H9 (cell line): ENCODE data around the gene GAMT. TPM values are rescaled to one million over a fixed set of nuclear protein-coding genes. Genes with fewer than 3 reads are reported as not detected.

ENCODE experiments used
- DNase-seq: peaks from one replicate; pipeline ENCODE4 v3.0.0-alpha.2; 2017
- H2AFZ ChIP-seq: one replicate; pipeline ENCODE4 v1.6.1; 2013; ENCODE audit warnings: mild to moderate bottlenecking, low read length, control low read depth, moderate library complexity
- H2AK5ac ChIP-seq: 2 replicates; pipeline ENCODE4 v1.6.1; 2013; ENCODE audit warnings: low read length, control low read depth, mixed read lengths; ENCODE audit not compliant: insufficient read length
- H2BK120ac ChIP-seq: one replicate; pipeline ENCODE4 v1.6.1; 2013; ENCODE audit warnings: low read depth, mild to moderate bottlenecking, low read length, control low read depth, inconsistent platforms; ENCODE audit not compliant: poor library complexity, severe bottlenecking
- H2BK12ac ChIP-seq: 2 replicates; pipeline ENCODE4 v1.6.1; 2013; ENCODE audit warnings: low read length, control low read depth, mixed read lengths, low read depth; ENCODE audit not compliant: insufficient read length
- H2BK15ac ChIP-seq: 2 replicates; pipeline ENCODE4 v1.6.1; 2013; ENCODE audit warnings: low read depth, low read length, control low read depth
- H2BK20ac ChIP-seq: one replicate; pipeline ENCODE4 v1.6.1; 2013; ENCODE audit warnings: low read depth, mild to moderate bottlenecking, low read length, control low read depth, inconsistent platforms; ENCODE audit not compliant: poor library complexity, severe bottlenecking
- H2BK5ac ChIP-seq: 2 replicates; pipeline ENCODE4 v1.6.1; 2013; ENCODE audit warnings: low read length, control low read depth, mixed read lengths; ENCODE audit not compliant: insufficient read length
- H3K14ac ChIP-seq: 2 replicates; pipeline ENCODE4 v1.6.1; 2013; ENCODE audit warnings: low read length, control low read depth; ENCODE audit not compliant: insufficient read depth
- H3K18ac ChIP-seq: 2 replicates; pipeline ENCODE4 v1.6.1; 2013; ENCODE audit warnings: low read depth, mild to moderate bottlenecking, mixed read lengths, low read length, control low read depth; ENCODE audit not compliant: insufficient read length
- H3K23ac ChIP-seq: 2 replicates; pipeline ENCODE4 v1.6.1; 2013; ENCODE audit warnings: low read length, control low read depth, mixed read lengths, low read depth; ENCODE audit not compliant: insufficient read length
- H3K23me2 ChIP-seq: 2 replicates; pipeline ENCODE4 v1.6.1; 2013; ENCODE audit warnings: low read depth, mild to moderate bottlenecking, mixed read lengths, low read length, control low read depth; ENCODE audit not compliant: insufficient read length, poor library complexity, severe bottlenecking
- H3K27ac ChIP-seq: 2 replicates; pipeline ENCODE4 v1.5.1; 2013; ENCODE audit warnings: low read length, control low read depth, mixed read lengths, low read depth; ENCODE audit not compliant: insufficient read length
- H3K27me3 ChIP-seq: 2 replicates; pipeline ENCODE4 v1.6.1; 2013; ENCODE audit warnings: low read length, control low read depth, inconsistent platforms; ENCODE audit not compliant: insufficient read depth
- H3K4ac ChIP-seq: 2 replicates; pipeline ENCODE4 v1.6.1; 2013; ENCODE audit warnings: low read depth, mild to moderate bottlenecking, control low read depth, inconsistent platforms, low read length, moderate library complexity
- H3K4me1 ChIP-seq: 2 replicates; pipeline ENCODE4 v1.6.1; 2013; ENCODE audit warnings: low read length, control low read depth, inconsistent platforms; ENCODE audit not compliant: insufficient read depth
- H3K4me2 ChIP-seq: 2 replicates; pipeline ENCODE4 v1.6.1; 2013; ENCODE audit warnings: low read length, control low read depth, mixed read lengths; ENCODE audit not compliant: insufficient read length, insufficient read depth
- H3K56ac ChIP-seq: 2 replicates; pipeline ENCODE4 v1.6.1; 2013; ENCODE audit warnings: low read depth, mild to moderate bottlenecking, mixed read lengths, low read length, control low read depth; ENCODE audit not compliant: insufficient read length
- H3K79me1 ChIP-seq: 2 replicates; pipeline ENCODE4 v1.6.1; 2013; ENCODE audit warnings: low read depth, mild to moderate bottlenecking, moderate library complexity, low read length, control low read depth, inconsistent platforms; ENCODE audit not compliant: insufficient read depth, poor library complexity, severe bottlenecking
- H3K79me2 ChIP-seq: 2 replicates; pipeline ENCODE4 v1.6.1; 2013; ENCODE audit warnings: low read length, control low read depth, inconsistent platforms; ENCODE audit not compliant: insufficient read depth
- H3K9ac ChIP-seq: 2 replicates; pipeline ENCODE4 v1.6.1; 2013; ENCODE audit warnings: low read length, control low read depth, mixed read lengths; ENCODE audit not compliant: insufficient read length; ENCODE audit errors: extremely low read depth
- H3K9me3 ChIP-seq: one replicate; pipeline ENCODE4 v1.6.1; 2013; ENCODE audit warnings: low read depth, low read length, inconsistent platforms; ENCODE audit not compliant: control insufficient read depth
- H3T11ph ChIP-seq: one replicate; pipeline ENCODE4 v1.6.1; 2013; ENCODE audit warnings: mild to moderate bottlenecking, low read length, control low read depth, inconsistent platforms
- H4K20me1 ChIP-seq: one replicate; pipeline ENCODE4 v1.6.1; 2013; ENCODE audit not compliant: control insufficient read depth, insufficient read length, insufficient read depth
- H4K5ac ChIP-seq: 2 replicates; pipeline ENCODE4 v1.6.1; 2013; ENCODE audit warnings: low read depth, mild to moderate bottlenecking, mixed read lengths, low read length, control low read depth; ENCODE audit not compliant: insufficient read length
- H4K8ac ChIP-seq: replicated peaks from 2 replicates; pipeline ENCODE4 v1.6.1; 2013; ENCODE audit warnings: low read length, control low read depth, mixed read lengths, low read depth; ENCODE audit not compliant: insufficient read length
- H4K91ac ChIP-seq: 2 replicates; pipeline ENCODE4 v1.6.1; 2013; ENCODE audit warnings: low read depth, mild to moderate bottlenecking, moderate library complexity, mixed read lengths, low read length, control low read depth; ENCODE audit not compliant: insufficient read length
- H3K27ac Mint-ChIP-seq, 3 experiments: 2 replicates in 2 of 3; 3 replicates in 1 of 3; pipeline ENCODE4 v1.8.0; 2020 to 2021; ENCODE audit warnings: mixed read lengths in 3 of 3, mild to moderate bottlenecking in 1 of 3, moderate library complexity in 1 of 3
- H3K27me3 Mint-ChIP-seq: 2 replicates; pipeline ENCODE4 v1.8.0; 2021; ENCODE audit warnings: low read depth, mild to moderate bottlenecking, moderate library complexity, mixed read lengths
- H3K36me3 Mint-ChIP-seq, 3 experiments: 2 replicates in 2 of 3; 3 replicates in 1 of 3; pipeline ENCODE4 v1.8.0; 2020 to 2021; ENCODE audit warnings: low read depth in 3 of 3, mixed read lengths in 3 of 3; ENCODE audit not compliant: insufficient read depth in 1 of 3
- H3K4me1 Mint-ChIP-seq, 2 experiments: 2 replicates each; pipeline ENCODE4 v1.8.0; 2020; ENCODE audit warnings: mixed read lengths in 2 of 2
- H3K4me3 Mint-ChIP-seq, 2 experiments: 2 replicates in 1 of 2; 3 replicates in 1 of 2; pipeline ENCODE4 v1.8.0; 2020 to 2021; ENCODE audit warnings: mild to moderate bottlenecking in 2 of 2, mixed read lengths in 2 of 2, moderate library complexity in 1 of 2
- H3K9me3 Mint-ChIP-seq, 2 experiments: 2 replicates in 1 of 2; 3 replicates in 1 of 2; pipeline ENCODE4 v1.8.0; 2020; ENCODE audit warnings: mild to moderate bottlenecking in 2 of 2, mixed read lengths in 2 of 2, moderate library complexity in 1 of 2
- WGBS: extraction: QIAGEN DNeasy Blood & Tissue Kit; methylation state at CpG from one replicate; pipeline ENCODE4 v1.1.7; 2013; ENCODE audit warnings: missing lambda C conversion rate, low lambda C conversion rate, mixed read lengths; ENCODE audit not compliant: insufficient read length; ENCODE audit errors: extremely low coverage; 5-methylcytosine and 5-hydroxymethylcytosine counted together
- total RNA-seq: library from RNA; stranded (reverse); gene quantifications from 2 replicates; pipeline ENCODE4 v1.2.1, GENCODE V29; 2021
- TF ChIP-seq, protein P1 (sequence below): fragments of 200-600 bp; sonication (generic); conservative IDR thresholded peaks from 3 replicates; pipeline ENCODE4 v1.8.0; 2021; ENCODE audit warnings: antibody characterized with exemption, mild to moderate bottlenecking

The GAMT gene
- total RNA-seq, 1 experiment from 2014 or later: 26.6 TPM

GRCh38 chr19:1412323-1412923 is 11.1 kb upstream of the GAMT start:
- Histone ChIP-seq H4K20me1 (no peaks in the 10 kb centered on the region), H3K4me2 (no peak overlapping the region), H3K18ac (no peak overlapping the region), H2BK12ac (no peak overlapping the region), H4K91ac (no peak overlapping the region), H3K23me2 (peaks cover 6% of the 10 kb centered on the region), H3K79me2 (peaks cover 78% of the 10 kb centered on the region), H3K27me3 (no peaks in the 10 kb centered on the region), H3K4me1 (no peaks in the 10 kb centered on the region; the same call in 1 of the 2 replicates), H2BK120ac (no peak overlapping the region), H2BK20ac (no peak overlapping the region), H3K23ac (no peak overlapping the region), H4K8ac (no peak overlapping the region), H3K79me1 (peaks cover 4% of the 10 kb centered on the region), H2BK15ac (no peak overlapping the region), H3K27ac (no peak overlapping the region), H3K4ac (no peak overlapping the region), H2AFZ (no peak overlapping the region), H3K14ac (no peak overlapping the region), H3K56ac (no peak overlapping the region), H3T11ph (no peak overlapping the region), H3K9ac (no peak overlapping the region), H3K9me3 (no peaks in the 10 kb centered on the region), H2BK5ac (no peak overlapping the region), H2AK5ac (no peak overlapping the region), H4K5ac (no peak overlapping the region)
- peak overlapping the region in 2 of 3 experiments; percentile 64 to 70; a peak in 2 of 7 replicates for H3K27ac Mint-ChIP-seq
- no peak for DNase-seq
- H3K27me3 Mint-ChIP-seq: no peaks in the 10 kb centered on the region
- peaks cover 0 to 2% of the 10 kb centered on the region in 2 experiments; a peak in 1 of 5 replicates for H3K9me3 Mint-ChIP-seq
- H3K36me3 Mint-ChIP-seq: peaks cover 20 to 55% (median 38%) of the 10 kb centered on the region in 3 experiments
- H3K4me3 Mint-ChIP-seq: no peak overlapping the region; a peak in 1 of 5 replicates
- peaks cover 57 to 61% of the 10 kb centered on the region in 2 experiments for H3K4me1 Mint-ChIP-seq
- TF ChIP-seq, protein P1, sequence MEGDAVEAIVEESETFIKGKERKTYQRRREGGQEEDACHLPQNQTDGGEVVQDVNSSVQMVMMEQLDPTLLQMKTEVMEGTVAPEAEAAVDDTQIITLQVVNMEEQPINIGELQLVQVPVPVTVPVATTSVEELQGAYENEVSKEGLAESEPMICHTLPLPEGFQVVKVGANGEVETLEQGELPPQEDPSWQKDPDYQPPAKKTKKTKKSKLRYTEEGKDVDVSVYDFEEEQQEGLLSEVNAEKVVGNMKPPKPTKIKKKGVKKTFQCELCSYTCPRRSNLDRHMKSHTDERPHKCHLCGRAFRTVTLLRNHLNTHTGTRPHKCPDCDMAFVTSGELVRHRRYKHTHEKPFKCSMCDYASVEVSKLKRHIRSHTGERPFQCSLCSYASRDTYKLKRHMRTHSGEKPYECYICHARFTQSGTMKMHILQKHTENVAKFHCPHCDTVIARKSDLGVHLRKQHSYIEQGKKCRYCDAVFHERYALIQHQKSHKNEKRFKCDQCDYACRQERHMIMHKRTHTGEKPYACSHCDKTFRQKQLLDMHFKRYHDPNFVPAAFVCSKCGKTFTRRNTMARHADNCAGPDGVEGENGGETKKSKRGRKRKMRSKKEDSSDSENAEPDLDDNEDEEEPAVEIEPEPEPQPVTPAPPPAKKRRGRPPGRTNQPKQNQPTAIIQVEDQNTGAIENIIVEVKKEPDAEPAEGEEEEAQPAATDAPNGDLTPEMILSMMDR: no peak
- no CpG with 5 or more reads among the region's 21 CpGs for WGBS
